A549 (cell line): Measurements from ENCODE around the gene CIDEB. TPM values are rescaled to one million over a fixed set of nuclear protein-coding genes. Genes with fewer than 3 reads are reported as not detected.

ENCODE experiments used
- ATAC-seq, 2 experiments: fragments of 200-7000 bp in 1 of 2; fragments of >200 bp in 1 of 2; cut with Nextera tagmentation in 1 of 2; cut with Tn5 transposase in 1 of 2; 3 replicates each; pipeline versions ENCODE4 v1.8.0 to v1.9.1; 2018 to 2020; ENCODE audit warnings: mild to moderate bottlenecking in 1 of 2, moderate library complexity in 1 of 2
- CTCF ChIA-PET: fragments of 300-600 bp; sonication (Branson Sonifier 250); formaldehyde crosslinking; extraction: SDS; loops from one replicate; lab custom pipeline; 2021; ENCODE audit warnings: antibody characterized with exemption, inconsistent platforms; lab: Yijun Ruan, JAX
- POLR2A ChIA-PET: fragments of 350-600 bp; formaldehyde crosslinking; extraction: SDS; loops from one replicate; lab custom pipeline; 2021; ENCODE audit warnings: antibody characterized with exemption, inconsistent platforms; lab: Yijun Ruan, JAX
- DNase-seq, 2 experiments: peaks; one replicate each; pipeline versions ENCODE4 v3.0.0 to v3.0.0-alpha.2; 2011 to 2016; ENCODE audit warnings: low read depth in 1 of 2, low spot score in 1 of 2
- FAIRE-seq: peaks from 2 replicates; lab custom pipeline; 2011; peaks lifted over from hg19 to GRCh38; lab: Jason Lieb, UNC
- H3K27ac ChIP-seq, 2 experiments: fragments of >200 bp; sonication (Bioruptor Twin); formaldehyde crosslinking; 3 replicates each; pipeline ENCODE4 v1.5.1; 2016 to 2017
- H3K4me1 ChIP-seq: fragments of >200 bp; sonication (Bioruptor Twin); formaldehyde crosslinking; 3 replicates; pipeline ENCODE4 v1.6.1; 2016
- H3K4me2 ChIP-seq: fragments of >200 bp; sonication (Bioruptor Twin); formaldehyde crosslinking; 3 replicates; pipeline ENCODE4 v1.6.1; 2016
- H3K4me3 ChIP-seq: fragments of >200 bp; sonication (Bioruptor Twin); formaldehyde crosslinking; 3 replicates; pipeline ENCODE4 v1.5.1; 2016
- H3K9me3 ChIP-seq: fragments of >200 bp; sonication (Bioruptor Twin); formaldehyde crosslinking; 3 replicates; pipeline ENCODE4 v1.6.1; 2016
- BHLHE40 ChIP-seq: IDR thresholded peaks from 2 replicates; pipeline ENCODE4 v1.6.1; 2012; ENCODE audit warnings: low read depth, low read length, inconsistent platforms
- EHMT2 ChIP-seq: fragments of 200-600 bp; sonication (generic); IDR thresholded peaks from 2 replicates; pipeline ENCODE4 v1.6.1; 2016; ENCODE audit warnings: antibody characterized with exemption, low read depth, mild to moderate bottlenecking, moderate library complexity
- FOSB ChIP-seq: fragments of 250-450 bp; sonication (Bioruptor Pico); IDR thresholded peaks from 2 replicates; pipeline ENCODE4 v1.5.0; 2020; ENCODE audit warnings: mild to moderate bottlenecking, moderate library complexity
- HOXA7 ChIP-seq: fragments of 250-450 bp; sonication (Bioruptor Pico); IDR thresholded peaks from 2 replicates; pipeline ENCODE4 v1.5.0; 2020; ENCODE audit warnings: mild to moderate bottlenecking, moderate library complexity
- HOXB13 ChIP-seq: fragments of 250-450 bp; sonication (Bioruptor Pico); IDR thresholded peaks from 2 replicates; pipeline ENCODE4 v1.5.0; 2020; ENCODE audit warnings: low read depth, mild to moderate bottlenecking, moderate library complexity
- KDM5A ChIP-seq: fragments of 200-600 bp; sonication (generic); IDR thresholded peaks from 2 replicates; pipeline ENCODE4 v1.6.1; 2016; ENCODE audit warnings: antibody characterized with exemption, mild to moderate bottlenecking
- NPAS2 ChIP-seq: fragments of 250-450 bp; sonication (Bioruptor Pico); IDR thresholded peaks from 2 replicates; pipeline ENCODE4 v1.8.0; 2022; ENCODE audit warnings: mild to moderate bottlenecking, moderate library complexity, borderline replicate concordance
- PHF8 ChIP-seq: fragments of 200-600 bp; sonication (generic); IDR thresholded peaks from 2 replicates; pipeline ENCODE4 v1.6.1; 2016; ENCODE audit warnings: low read depth, mild to moderate bottlenecking, antibody characterized with exemption, moderate library complexity, borderline replicate concordance
- RNF2 ChIP-seq: fragments of 200-600 bp; sonication (generic); IDR thresholded peaks from 2 replicates; pipeline ENCODE4 v1.6.1; 2016; ENCODE audit warnings: low read depth, mild to moderate bottlenecking, antibody characterized with exemption, moderate library complexity, borderline replicate concordance
- SREBF2 ChIP-seq: fragments of 450-650 bp; IDR thresholded peaks from 2 replicates; pipeline ENCODE4 v1.6.1; 2014; ENCODE audit warnings: mild to moderate bottlenecking, moderate library complexity
- ZC3H11A ChIP-seq: fragments of 450-650 bp; IDR thresholded peaks from 2 replicates; pipeline ENCODE4 v1.6.1; 2014; ENCODE audit warnings: antibody characterized with exemption, mild to moderate bottlenecking
- ZFP36 ChIP-seq: fragments of 450-650 bp; IDR thresholded peaks from 2 replicates; pipeline ENCODE4 v1.6.1; 2014; ENCODE audit warnings: borderline replicate concordance; ENCODE audit not compliant: partially characterized antibody
- ZNF302 ChIP-seq: fragments of 250-450 bp; sonication (Bioruptor Pico); IDR thresholded peaks from 2 replicates; pipeline ENCODE4 v1.9.0; 2021; ENCODE audit warnings: inconsistent platforms, mild to moderate bottlenecking, moderate library complexity
- WGBS: methylation state at CpG from one replicate; pipeline ENCODE4 v1.1.6; 2017; ENCODE audit errors: missing lambda C conversion rate; 5-methylcytosine and 5-hydroxymethylcytosine counted together
- polyA plus RNA-seq, 4 experiments: library from polyadenylated mRNA; depleted of rRNA in 3 of 4; stranded (reverse); fragments of >200 nt; fragmentation: RNase III in 1 of 4; extraction: RNeasy Plus Mini Kit Qiagen cat#74134 plus additional on column Dnase treatment in 1 of 4; gene quantifications; 2 replicates in 3 of 4; 3 replicates in 1 of 4; pipeline ENCODE4 v1.2.3, GENCODE V29; 2011 to 2017
- small RNA-seq, 6 experiments: library from RNA; depleted of rRNA; stranded (forward); fragments of <200 nt; gene quantifications; one replicate each; pipeline ENCODE3, GENCODE V24; 2012
- TF ChIP-seq, protein P1 (sequence below): fragments of 250-450 bp; sonication (Bioruptor Pico); IDR thresholded peaks from 2 replicates; pipeline ENCODE4 v1.5.0; 2020; ENCODE audit warnings: low read depth, mild to moderate bottlenecking, moderate library complexity

The CIDEB gene
- polyA plus RNA-seq, 2 of the 4 experiments (the other 2 are of a cell fraction) = 0.31 to 0.79 TPM

- no peak overlapping the region for H3K27ac ChIP-seq
- TF ChIP-seq NPAS2 (CRISPR knock-in tag) (no peak), EHMT2 (no peak), PHF8 (no peak), KDM5A (no peak)
Observed at GRCh38 chr14:24256960-24257359, 50.8 kb downstream of the CIDEB start.

GRCh38 chr14:24255931-24256711 is 51.7 kb downstream of the CIDEB start:
- ChIA-PET CTCF (interaction anchor here (0.9 to 21.7 kb wide), 7 partner anchors 14 to 176 kb away, joined by 3 to 601 read pairs (median 4); partner anchors contain the start of genes CIDEB, DHRS1, LTB4R and LTB4R2), POLR2A (interaction anchor here (1.0 kb wide), 1 partner anchor 15 kb away, joined by 3 read pairs; no protein-coding TSS in a partner anchor)
- Histone ChIP-seq H3K4me1 (peaks cover 13% of the 10 kb centered on the region), H3K27ac (no peak overlapping the region), H3K4me3 (no peak overlapping the region), H3K4me2 (no peak overlapping the region), H3K9me3 (no peaks in the 10 kb centered on the region)
- WGBS = 92% methylated on average over 12 of the region's 12 CpGs
- no peak for TF ChIP-seq ZFP36
- TF ChIP-seq, protein P1, sequence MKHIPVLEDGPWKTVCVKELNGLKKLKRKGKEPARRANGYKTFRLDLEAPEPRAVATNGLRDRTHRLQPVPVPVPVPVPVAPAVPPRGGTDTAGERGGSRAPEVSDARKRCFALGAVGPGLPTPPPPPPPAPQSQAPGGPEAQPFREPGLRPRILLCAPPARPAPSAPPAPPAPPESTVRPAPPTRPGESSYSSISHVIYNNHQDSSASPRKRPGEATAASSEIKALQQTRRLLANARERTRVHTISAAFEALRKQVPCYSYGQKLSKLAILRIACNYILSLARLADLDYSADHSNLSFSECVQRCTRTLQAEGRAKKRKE (CRISPR knock-in tag) = no peak
- TF ChIP-seq SREBF2 = no peak
- no peak for TF ChIP-seq RNF2
- no peak for TF ChIP-seq PHF8
- TF ChIP-seq ZC3H11A = no peak
- TF ChIP-seq HOXA7 (CRISPR knock-in tag) = no peak
- no peak for TF ChIP-seq HOXB13 (CRISPR knock-in tag)
- no peak for TF ChIP-seq BHLHE40
- no peak for TF ChIP-seq ZNF302
- FAIRE-seq (no peak), ATAC-seq (no peak), DNase-seq (no peak)

More at GRCh38 chr14:24256960-24257359, 50.8 kb downstream of the CIDEB start:
- FAIRE-seq = no peak
- Histone ChIP-seq H3K4me3 (no peak overlapping the region), H3K9me3 (no peaks in the 10 kb centered on the region), H3K4me2 (no peak overlapping the region), H3K4me1 (peaks cover 12% of the 10 kb centered on the region)
- ChIA-PET POLR2A (no interaction called here), CTCF (interaction anchor here (0.9 to 10.7 kb wide), 6 partner anchors 10 to 175 kb away, joined by 3 to 76 read pairs (median 4); partner anchors contain the start of gene TINF2)
- ATAC-seq = no peak
- WGBS = 77% methylated on average over 3 of the region's 4 CpGs
- DNase-seq = no peak

GRCh38 chr14:24255438-24255837 is 52.3 kb downstream of the CIDEB start:
- ChIA-PET CTCF (interaction anchor here (1.0 to 21.7 kb wide), 3 partner anchors 13 to 176 kb away, joined by 4 to 601 read pairs (median 76); partner anchors contain the start of genes CIDEB, DHRS1, LTB4R and LTB4R2), POLR2A (interaction anchor here (1.0 kb wide), 1 partner anchor 15 kb away, joined by 3 read pairs; no protein-coding TSS in a partner anchor)
- FAIRE-seq = no peak
- no peak overlapping the region for H3K4me3 ChIP-seq
- WGBS = 83% methylated on average over 8 of the region's 8 CpGs
- no peak for DNase-seq
- ATAC-seq = no peak
- no peak overlapping the region for H3K27ac ChIP-seq
- H3K4me2 ChIP-seq = no peak overlapping the region
- H3K9me3 ChIP-seq = no peaks in the 10 kb centered on the region
- H3K4me1 ChIP-seq = peaks cover 13% of the 10 kb centered on the region
- TF ChIP-seq FOSB (CRISPR knock-in tag) = no peak

Small RNAs within 50 kb of the gene (small RNA-seq; reads per million reads assigned to genes)
- gene RF00026 = 0 reads per million in 6 experiments

Other genes with a start within 250 kb of the CIDEB start
Only the 30 nearest of the 33 such genes appear.
- 27.9 and 30.2 TPM in 2 replicates for gene DCAF11, start 193.2 kb downstream of the CIDEB start, polyA plus RNA-seq (2011; rRNA removed)
- gene DCAF11, start 193.2 kb downstream of the CIDEB start, polyA plus RNA-seq (2017; fragmentation: RNase III; extraction: RNeasy Plus Mini Kit Qiagen cat#74134 plus additional on column Dnase treatment) = 22.2 to 31.4 TPM (median 30.7 TPM) in 3 replicates
- gene NRL, start 193.0 kb downstream of the CIDEB start, polyA plus RNA-seq (2011; rRNA removed) = 0.86 and 0.97 TPM in 2 replicates
- gene NRL, start 193.0 kb downstream of the CIDEB start, polyA plus RNA-seq (2017; fragmentation: RNase III; extraction: RNeasy Plus Mini Kit Qiagen cat#74134 plus additional on column Dnase treatment) = 0.84 to 0.93 TPM (median 0.88 TPM) in 3 replicates
- 0.06 TPM in 1 of 2 replicates, not detected in the other for gene FITM1, start 177.3 kb downstream of the CIDEB start, polyA plus RNA-seq (2011; rRNA removed)
- 0.36 TPM in 1 of 3 replicates, not detected in the others for gene FITM1, start 177.3 kb downstream of the CIDEB start, polyA plus RNA-seq (2017; fragmentation: RNase III; extraction: RNeasy Plus Mini Kit Qiagen cat#74134 plus additional on column Dnase treatment)
- gene PSME1, start 171.8 kb downstream of the CIDEB start, polyA plus RNA-seq (2011; rRNA removed) = 77.3 and 83.6 TPM in 2 replicates
- 124 to 139 TPM (median 134 TPM) in 3 replicates for gene PSME1, start 171.8 kb downstream of the CIDEB start, polyA plus RNA-seq (2017; fragmentation: RNase III; extraction: RNeasy Plus Mini Kit Qiagen cat#74134 plus additional on column Dnase treatment)
- 20.7 and 21.5 TPM in 2 replicates for gene EMC9, start 166.4 kb downstream of the CIDEB start, polyA plus RNA-seq (2011; rRNA removed)
- gene EMC9, start 166.4 kb downstream of the CIDEB start, polyA plus RNA-seq (2017; fragmentation: RNase III; extraction: RNeasy Plus Mini Kit Qiagen cat#74134 plus additional on column Dnase treatment) = 46.5 to 51.7 TPM (median 48.5 TPM) in 3 replicates
- 137 and 168 TPM in 2 replicates for gene PSME2, start 161.4 kb downstream of the CIDEB start, polyA plus RNA-seq (2011; rRNA removed)
- 144 to 193 TPM (median 161 TPM) in 3 replicates for gene PSME2, start 161.4 kb downstream of the CIDEB start, polyA plus RNA-seq (2017; fragmentation: RNase III; extraction: RNeasy Plus Mini Kit Qiagen cat#74134 plus additional on column Dnase treatment)
- 5.7 and 19.1 TPM in 2 replicates for gene RNF31, start 160.5 kb downstream of the CIDEB start, polyA plus RNA-seq (2011; rRNA removed)
- gene RNF31, start 160.5 kb downstream of the CIDEB start, polyA plus RNA-seq (2017; fragmentation: RNase III; extraction: RNeasy Plus Mini Kit Qiagen cat#74134 plus additional on column Dnase treatment) = 20.2 to 25.3 TPM (median 20.8 TPM) in 3 replicates
- gene IRF9, start 146.7 kb downstream of the CIDEB start, polyA plus RNA-seq (2011; rRNA removed) = 23.1 and 30.2 TPM in 2 replicates
- gene IRF9, start 146.7 kb downstream of the CIDEB start, polyA plus RNA-seq (2017; fragmentation: RNase III; extraction: RNeasy Plus Mini Kit Qiagen cat#74134 plus additional on column Dnase treatment) = 14.4 to 24.2 TPM (median 19.0 TPM) in 3 replicates
- gene REC8, start 135.9 kb downstream of the CIDEB start, polyA plus RNA-seq (2011; rRNA removed) = 1.9 and 2.8 TPM in 2 replicates
- gene REC8, start 135.9 kb downstream of the CIDEB start, polyA plus RNA-seq (2017; fragmentation: RNase III; extraction: RNeasy Plus Mini Kit Qiagen cat#74134 plus additional on column Dnase treatment) = 4.2 to 5.1 TPM (median 4.4 TPM) in 3 replicates
- 37.1 and 45.3 TPM in 2 replicates for gene IPO4, start 119.2 kb downstream of the CIDEB start, polyA plus RNA-seq (2011; rRNA removed)
- gene IPO4, start 119.2 kb downstream of the CIDEB start, polyA plus RNA-seq (2017; fragmentation: RNase III; extraction: RNeasy Plus Mini Kit Qiagen cat#74134 plus additional on column Dnase treatment) = 86.1 to 95.8 TPM (median 91.7 TPM) in 3 replicates
- 48.0 and 74.9 TPM in 2 replicates for gene TM9SF1, start 112.5 kb downstream of the CIDEB start, polyA plus RNA-seq (2011; rRNA removed)
- 51.5 to 62.2 TPM (median 60.1 TPM) in 3 replicates for gene TM9SF1, start 112.5 kb downstream of the CIDEB start, polyA plus RNA-seq (2017; fragmentation: RNase III; extraction: RNeasy Plus Mini Kit Qiagen cat#74134 plus additional on column Dnase treatment)
- 0.09 TPM in 1 of 2 replicates, not detected in the other for gene TSSK4, start 102.3 kb downstream of the CIDEB start, polyA plus RNA-seq (2011; rRNA removed)
- gene TSSK4, start 102.3 kb downstream of the CIDEB start, polyA plus RNA-seq (2017; fragmentation: RNase III; extraction: RNeasy Plus Mini Kit Qiagen cat#74134 plus additional on column Dnase treatment) = 0.13 TPM in 1 of 3 replicates, not detected in the others
- 74.9 and 102 TPM in 2 replicates for gene CHMP4A, start 94.5 kb downstream of the CIDEB start, polyA plus RNA-seq (2011; rRNA removed)
- 112 to 124 TPM (median 117 TPM) in 3 replicates for gene CHMP4A, start 94.5 kb downstream of the CIDEB start, polyA plus RNA-seq (2017; fragmentation: RNase III; extraction: RNeasy Plus Mini Kit Qiagen cat#74134 plus additional on column Dnase treatment)
- gene MDP1, start 91.9 kb downstream of the CIDEB start, polyA plus RNA-seq (2011; rRNA removed) = 31.8 and 38.6 TPM in 2 replicates
- gene MDP1, start 91.9 kb downstream of the CIDEB start, polyA plus RNA-seq (2017; fragmentation: RNase III; extraction: RNeasy Plus Mini Kit Qiagen cat#74134 plus additional on column Dnase treatment) = 21.0 to 21.6 TPM (median 21.4 TPM) in 3 replicates
- 381 and 433 TPM in 2 replicates for gene NEDD8, start 75.6 kb downstream of the CIDEB start, polyA plus RNA-seq (2011; rRNA removed)
- 561 to 594 TPM (median 589 TPM) in 3 replicates for gene NEDD8, start 75.6 kb downstream of the CIDEB start, polyA plus RNA-seq (2017; fragmentation: RNase III; extraction: RNeasy Plus Mini Kit Qiagen cat#74134 plus additional on column Dnase treatment)
- 91.7 and 108 TPM in 2 replicates for gene GMPR2, start 75.0 kb downstream of the CIDEB start, polyA plus RNA-seq (2011; rRNA removed)
- 64.8 to 71.2 TPM (median 70.0 TPM) in 3 replicates for gene GMPR2, start 75.0 kb downstream of the CIDEB start, polyA plus RNA-seq (2017; fragmentation: RNase III; extraction: RNeasy Plus Mini Kit Qiagen cat#74134 plus additional on column Dnase treatment)
- gene TINF2, start 65.4 kb downstream of the CIDEB start, polyA plus RNA-seq (2011; rRNA removed) = 51.3 and 73.0 TPM in 2 replicates
- gene TINF2, start 65.4 kb downstream of the CIDEB start, polyA plus RNA-seq (2017; fragmentation: RNase III; extraction: RNeasy Plus Mini Kit Qiagen cat#74134 plus additional on column Dnase treatment) = 33.1 to 44.5 TPM (median 38.5 TPM) in 3 replicates
- 0.61 and 1.7 TPM in 2 replicates for gene TGM1, start 44.8 kb downstream of the CIDEB start, polyA plus RNA-seq (2011; rRNA removed)
- 1.3 to 1.8 TPM (median 1.4 TPM) in 3 replicates for gene TGM1, start 44.8 kb downstream of the CIDEB start, polyA plus RNA-seq (2017; fragmentation: RNase III; extraction: RNeasy Plus Mini Kit Qiagen cat#74134 plus additional on column Dnase treatment)
- gene RABGGTA, start 36.4 kb downstream of the CIDEB start, polyA plus RNA-seq (2011; rRNA removed) = 18.6 and 22.4 TPM in 2 replicates
- 17.2 to 23.1 TPM (median 21.9 TPM) in 3 replicates for gene RABGGTA, start 36.4 kb downstream of the CIDEB start, polyA plus RNA-seq (2017; fragmentation: RNase III; extraction: RNeasy Plus Mini Kit Qiagen cat#74134 plus additional on column Dnase treatment)
- 17.4 and 17.9 TPM in 2 replicates for gene DHRS1, start 8.2 kb downstream of the CIDEB start, polyA plus RNA-seq (2011; rRNA removed)
- 13.8 to 15.2 TPM (median 15.1 TPM) in 3 replicates for gene DHRS1, start 8.2 kb downstream of the CIDEB start, polyA plus RNA-seq (2017; fragmentation: RNase III; extraction: RNeasy Plus Mini Kit Qiagen cat#74134 plus additional on column Dnase treatment)
- gene NOP9, start 8.1 kb downstream of the CIDEB start, polyA plus RNA-seq (2011; rRNA removed) = 16.5 and 23.6 TPM in 2 replicates
- gene NOP9, start 8.1 kb downstream of the CIDEB start, polyA plus RNA-seq (2017; fragmentation: RNase III; extraction: RNeasy Plus Mini Kit Qiagen cat#74134 plus additional on column Dnase treatment) = 23.0 to 24.5 TPM (median 24.2 TPM) in 3 replicates
- gene LTB4R2, start 2.2 kb upstream of the CIDEB start, polyA plus RNA-seq (2011; rRNA removed) = 5.8 and 7.6 TPM in 2 replicates
- gene LTB4R2, start 2.2 kb upstream of the CIDEB start, polyA plus RNA-seq (2017; fragmentation: RNase III; extraction: RNeasy Plus Mini Kit Qiagen cat#74134 plus additional on column Dnase treatment) = 8.4 to 9.9 TPM (median 8.6 TPM) in 3 replicates
- 10.2 and 13.2 TPM in 2 replicates for gene LTB4R, start 3.5 kb upstream of the CIDEB start, polyA plus RNA-seq (2011; rRNA removed)
- gene LTB4R, start 3.5 kb upstream of the CIDEB start, polyA plus RNA-seq (2017; fragmentation: RNase III; extraction: RNeasy Plus Mini Kit Qiagen cat#74134 plus additional on column Dnase treatment) = 8.3 to 9.4 TPM (median 8.3 TPM) in 3 replicates
- not detected in 2 replicates for gene ADCY4, start 27.1 kb upstream of the CIDEB start, polyA plus RNA-seq (2011; rRNA removed)
- gene ADCY4, start 27.1 kb upstream of the CIDEB start, polyA plus RNA-seq (2017; fragmentation: RNase III; extraction: RNeasy Plus Mini Kit Qiagen cat#74134 plus additional on column Dnase treatment) = not detected in 3 replicates
- gene RIPK3, start 32.0 kb upstream of the CIDEB start, polyA plus RNA-seq (2011; rRNA removed) = not detected in 2 replicates
- not detected in 3 replicates for gene RIPK3, start 32.0 kb upstream of the CIDEB start, polyA plus RNA-seq (2017; fragmentation: RNase III; extraction: RNeasy Plus Mini Kit Qiagen cat#74134 plus additional on column Dnase treatment)
- 0.32 and 0.62 TPM in 2 replicates for gene NFATC4, start 60.2 kb upstream of the CIDEB start, polyA plus RNA-seq (2011; rRNA removed)
- gene NFATC4, start 60.2 kb upstream of the CIDEB start, polyA plus RNA-seq (2017; fragmentation: RNase III; extraction: RNeasy Plus Mini Kit Qiagen cat#74134 plus additional on column Dnase treatment) = 0.04 to 0.25 TPM (median 0.10 TPM) in 3 replicates
- gene NYNRIN, start 91.0 kb upstream of the CIDEB start, polyA plus RNA-seq (2011; rRNA removed) = 0.44 and 0.60 TPM in 2 replicates
- gene NYNRIN, start 91.0 kb upstream of the CIDEB start, polyA plus RNA-seq (2017; fragmentation: RNase III; extraction: RNeasy Plus Mini Kit Qiagen cat#74134 plus additional on column Dnase treatment) = 0.17 to 0.29 TPM (median 0.19 TPM) in 3 replicates
- 1.3 and 1.6 TPM in 2 replicates for gene CBLN3, start 121.7 kb upstream of the CIDEB start, polyA plus RNA-seq (2011; rRNA removed)
- gene CBLN3, start 121.7 kb upstream of the CIDEB start, polyA plus RNA-seq (2017; fragmentation: RNase III; extraction: RNeasy Plus Mini Kit Qiagen cat#74134 plus additional on column Dnase treatment) = 1.1 to 1.5 TPM (median 1.4 TPM) in 3 replicates
- gene KHNYN, start 122.0 kb upstream of the CIDEB start, polyA plus RNA-seq (2011; rRNA removed) = 19.0 and 25.0 TPM in 2 replicates
- gene KHNYN, start 122.0 kb upstream of the CIDEB start, polyA plus RNA-seq (2017; fragmentation: RNase III; extraction: RNeasy Plus Mini Kit Qiagen cat#74134 plus additional on column Dnase treatment) = 23.5 to 26.4 TPM (median 25.2 TPM) in 3 replicates
- 57.3 and 64.4 TPM in 2 replicates for gene SDR39U1, start 134.8 kb upstream of the CIDEB start, polyA plus RNA-seq (2011; rRNA removed)
- gene SDR39U1, start 134.8 kb upstream of the CIDEB start, polyA plus RNA-seq (2017; fragmentation: RNase III; extraction: RNeasy Plus Mini Kit Qiagen cat#74134 plus additional on column Dnase treatment) = 48.1 to 61.1 TPM (median 57.6 TPM) in 3 replicates